Mesendoderm (in vitro differentiated cells): ENCODE results near the gene TRNP1.

Source experiments
- DNase-seq: peaks from one replicate; pipeline ENCODE4 v3.0.0; 2013
- H2AK5ac ChIP-seq: 2 replicates; pipeline ENCODE4 v1.6.1; 2013; ENCODE audit warnings: low read length, inconsistent platforms
- H2BK120ac ChIP-seq: 2 replicates; pipeline ENCODE4 v1.6.1; 2013; ENCODE audit warnings: low read depth, mild to moderate bottlenecking, low read length, moderate library complexity, mixed read lengths
- H2BK15ac ChIP-seq: replicated peaks from 2 replicates; pipeline ENCODE4 v1.6.1; 2013; ENCODE audit warnings: low read depth, mild to moderate bottlenecking, moderate library complexity
- H2BK5ac ChIP-seq: 2 replicates; pipeline ENCODE4 v1.6.1; 2013; ENCODE audit warnings: low read length, inconsistent platforms
- H3K18ac ChIP-seq: 2 replicates; pipeline ENCODE4 v1.6.1; 2013; ENCODE audit warnings: mild to moderate bottlenecking, low read length, mixed read lengths
- H3K23ac ChIP-seq: one replicate; pipeline ENCODE4 v1.6.1; 2013; ENCODE audit warnings: low read length
- H3K27ac ChIP-seq: 2 replicates; pipeline ENCODE4 v1.5.1; 2013; ENCODE audit warnings: low read depth, mild to moderate bottlenecking, inconsistent platforms, low read length, moderate library complexity
- H3K27me3 ChIP-seq: 2 replicates; pipeline ENCODE4 v1.6.1; 2013; ENCODE audit warnings: low read length, control low read depth, mild to moderate bottlenecking, inconsistent platforms; ENCODE audit not compliant: insufficient read depth, poor library complexity
- H3K36me3 ChIP-seq: 2 replicates; pipeline ENCODE4 v1.6.1; 2013; ENCODE audit warnings: low read length, inconsistent platforms; ENCODE audit not compliant: control insufficient read depth, insufficient read depth
- H3K4ac ChIP-seq: one replicate; pipeline ENCODE4 v1.6.1; 2013; ENCODE audit warnings: low read depth, mild to moderate bottlenecking, low read length, moderate library complexity
- H3K4me1 ChIP-seq: 2 replicates; pipeline ENCODE4 v1.6.1; 2013; ENCODE audit warnings: low read depth, low read length, inconsistent platforms; ENCODE audit not compliant: control insufficient read depth
- H3K4me2 ChIP-seq: 2 replicates; pipeline ENCODE4 v1.6.1; 2013; ENCODE audit warnings: low read length
- H3K4me3 ChIP-seq: 2 replicates; pipeline ENCODE4 v1.5.1; 2013; ENCODE audit warnings: mild to moderate bottlenecking, low read length
- H3K56ac ChIP-seq: one replicate; pipeline ENCODE4 v1.6.1; 2013; ENCODE audit warnings: low read length
- H3K79me1 ChIP-seq: 2 replicates; pipeline ENCODE4 v1.6.1; 2013; ENCODE audit warnings: low read length, inconsistent platforms
- H3K79me2 ChIP-seq: 2 replicates; pipeline ENCODE4 v1.6.1; 2013; ENCODE audit warnings: mild to moderate bottlenecking, low read length; ENCODE audit not compliant: control insufficient read depth, insufficient read depth
- H3K9ac ChIP-seq: 2 replicates; pipeline ENCODE4 v1.6.1; 2013; ENCODE audit warnings: low read length, inconsistent platforms
- H4K5ac ChIP-seq: one replicate; pipeline ENCODE4 v1.6.1; 2013; ENCODE audit warnings: low read length
- H4K8ac ChIP-seq: one replicate; pipeline ENCODE4 v1.6.1; 2013; ENCODE audit warnings: low read depth, mild to moderate bottlenecking, control low read depth, low read length, moderate library complexity
- WGBS: extraction: QIAGEN DNeasy Blood & Tissue Kit; methylation state at CpG from one replicate; pipeline ENCODE4 v1.1.7; 2013; ENCODE audit warnings: low lambda C conversion rate, missing lambda C conversion rate; ENCODE audit not compliant: insufficient coverage; ENCODE audit errors: extremely low coverage; 5-methylcytosine and 5-hydroxymethylcytosine counted together

Gene TRNP1

GRCh38 chr1:27009601-27010197, 16.2 kb downstream of the TRNP1 start:
- peak overlapping the region; percentile 34 for H2BK5ac ChIP-seq
- peak overlapping the region; percentile 70 for H3K56ac ChIP-seq
- H2BK15ac ChIP-seq: no peak overlapping the region
- no peaks in the 10 kb centered on the region for H3K27me3 ChIP-seq
- peaks cover 36% of the 10 kb centered on the region for H3K4me1 ChIP-seq
- no peak overlapping the region for H3K18ac ChIP-seq
- H3K4me2 ChIP-seq: no peak overlapping the region
- peaks cover 20% of the 10 kb centered on the region for H3K79me2 ChIP-seq
- DNase-seq: peak; percentile 45
- no peak overlapping the region for H4K5ac ChIP-seq
- H3K36me3 ChIP-seq: no peaks in the 10 kb centered on the region
- H3K27ac ChIP-seq: no peak overlapping the region
- H3K23ac ChIP-seq: no peak overlapping the region
- peaks cover 1% of the 10 kb centered on the region for H3K79me1 ChIP-seq
- H2AK5ac ChIP-seq: peak overlapping the region; percentile 68
- H3K9ac ChIP-seq: peak overlapping the region; percentile 33
- no peak overlapping the region for H4K8ac ChIP-seq
- no peak overlapping the region for H2BK120ac ChIP-seq
- no peak overlapping the region for H3K4ac ChIP-seq
- WGBS: no CpG with 5 or more reads among the region's 6 CpGs
- no peak overlapping the region for H3K4me3 ChIP-seq

- Histone ChIP-seq H4K5ac (no peak overlapping the region), H3K9ac (peak overlapping the region; percentile 33), H3K4ac (no peak overlapping the region), H3K4me2 (peak overlapping the region; percentile 1), H3K23ac (no peak overlapping the region), H3K36me3 (no peaks in the 10 kb centered on the region), H2AK5ac (no peak overlapping the region), H2BK15ac (no peak overlapping the region), H2BK5ac (no peak overlapping the region), H2BK120ac (no peak overlapping the region), H3K56ac (peak overlapping the region; percentile 39), H3K27me3 (no peaks in the 10 kb centered on the region), H3K4me1 (peaks cover 33% of the 10 kb centered on the region), H3K27ac (peak overlapping the region; percentile 6), H3K79me2 (peaks cover 20% of the 10 kb centered on the region), H3K4me3 (no peak overlapping the region), H3K18ac (no peak overlapping the region), H4K8ac (no peak overlapping the region), H3K79me1 (peaks cover 1% of the 10 kb centered on the region)
- DNase-seq: peak; percentile 30
- no CpG with 5 or more reads among the region's 5 CpGs for WGBS
Measured at GRCh38 chr1:27010226-27010994, 16.9 kb downstream of the TRNP1 start.

- no CpG with 5 or more reads among the region's 15 CpGs for WGBS
- Histone ChIP-seq H3K4me1 (peaks cover 33% of the 10 kb centered on the region), H3K4me3 (no peak overlapping the region), H3K27me3 (no peaks in the 10 kb centered on the region), H2AK5ac (no peak overlapping the region), H2BK5ac (no peak overlapping the region), H3K23ac (no peak overlapping the region), H3K36me3 (no peaks in the 10 kb centered on the region), H3K4me2 (peak overlapping the region; percentile 39), H3K9ac (peak overlapping the region; percentile 69), H3K79me1 (peaks cover 1% of the 10 kb centered on the region), H4K5ac (no peak overlapping the region), H3K79me2 (peaks cover 20% of the 10 kb centered on the region), H3K18ac (peak overlapping the region; percentile 44), H3K27ac (peak overlapping the region; percentile 50), H3K4ac (no peak overlapping the region), H3K56ac (peak overlapping the region; percentile 34), H2BK120ac (no peak overlapping the region), H4K8ac (no peak overlapping the region), H2BK15ac (peak overlapping the region; percentile 25)
- peak; percentile 99 for DNase-seq
Measured at GRCh38 chr1:27011058-27011764, 17.7 kb downstream of the TRNP1 start.

- H3K27ac ChIP-seq: no peak overlapping the region
- H3K79me2 ChIP-seq: peaks cover 18% of the 10 kb centered on the region
- H2BK5ac ChIP-seq: no peak overlapping the region
- H3K4me2 ChIP-seq: peak overlapping the region; percentile 58
- peak overlapping the region; percentile 69 for H3K9ac ChIP-seq
- DNase-seq: peak; percentile 28
- H2BK120ac ChIP-seq: no peak overlapping the region
- H3K4ac ChIP-seq: no peak overlapping the region
- peaks cover 28% of the 10 kb centered on the region for H3K4me1 ChIP-seq
- H4K5ac ChIP-seq: no peak overlapping the region
- peak overlapping the region; percentile 82 for H3K56ac ChIP-seq
- WGBS: no CpG with 5 or more reads among the region's 24 CpGs
- no peak overlapping the region for H2BK15ac ChIP-seq
- peak overlapping the region; percentile 70 for H3K18ac ChIP-seq
- no peaks in the 10 kb centered on the region for H3K79me1 ChIP-seq
- no peak overlapping the region for H4K8ac ChIP-seq
- H2AK5ac ChIP-seq: no peak overlapping the region
- H3K4me3 ChIP-seq: peak overlapping the region; percentile 36
- no peaks in the 10 kb centered on the region for H3K27me3 ChIP-seq
- H3K23ac ChIP-seq: no peak overlapping the region
- H3K36me3 ChIP-seq: no peaks in the 10 kb centered on the region
Measured at GRCh38 chr1:27011976-27012563, 18.6 kb downstream of the TRNP1 start.

GRCh38 chr1:27015260-27015659, 21.8 kb downstream of the TRNP1 start:
- peaks cover 6% of the 10 kb centered on the region for H3K79me2 ChIP-seq
- no peak overlapping the region for H2AK5ac ChIP-seq
- no peak overlapping the region for H3K4me2 ChIP-seq
- no peaks in the 10 kb centered on the region for H3K36me3 ChIP-seq
- DNase-seq: no peak
- no peak overlapping the region for H2BK120ac ChIP-seq
- H3K23ac ChIP-seq: no peak overlapping the region
- H3K4me1 ChIP-seq: peaks cover 10% of the 10 kb centered on the region
- no peak overlapping the region for H3K56ac ChIP-seq
- no peak overlapping the region for H3K4me3 ChIP-seq
- no peak overlapping the region for H2BK15ac ChIP-seq
- H3K27ac ChIP-seq: no peak overlapping the region
- no peak overlapping the region for H4K8ac ChIP-seq
- no peak overlapping the region for H3K9ac ChIP-seq
- no CpG with 5 or more reads among the region's 3 CpGs for WGBS
- no peak overlapping the region for H4K5ac ChIP-seq
- no peak overlapping the region for H3K18ac ChIP-seq
- H2BK5ac ChIP-seq: no peak overlapping the region
- H3K4ac ChIP-seq: no peak overlapping the region
- no peaks in the 10 kb centered on the region for H3K27me3 ChIP-seq
- H3K79me1 ChIP-seq: no peaks in the 10 kb centered on the region
